Stomach (tissue), 4 donors: ENCODE measurements around the gene HMX1.

Source experiments
- POLR2A ChIP-seq, 4 donors: fragments of 450-650 bp; IDR thresholded peaks; one replicate each; pipeline ENCODE4 v1.6.1; 2016; ENCODE audit warnings: antibody characterized with exemption in 4 of 4, control low read depth in 2 of 4, mild to moderate bottlenecking in 1 of 4, moderate library complexity in 1 of 4
- TF ChIP-seq, protein P1 (sequence below), 7 experiments: fragments of 450-650 bp in 4 of 7; fragments of 200-600 bp in 3 of 7; sonication (generic) in 3 of 7; IDR thresholded peaks; one replicate each; pipeline ENCODE4 v1.5.1; 2016 to 2019; ENCODE audit warnings: antibody characterized with exemption in 7 of 7, control low read depth in 2 of 7, mild to moderate bottlenecking in 1 of 7

DNA sequence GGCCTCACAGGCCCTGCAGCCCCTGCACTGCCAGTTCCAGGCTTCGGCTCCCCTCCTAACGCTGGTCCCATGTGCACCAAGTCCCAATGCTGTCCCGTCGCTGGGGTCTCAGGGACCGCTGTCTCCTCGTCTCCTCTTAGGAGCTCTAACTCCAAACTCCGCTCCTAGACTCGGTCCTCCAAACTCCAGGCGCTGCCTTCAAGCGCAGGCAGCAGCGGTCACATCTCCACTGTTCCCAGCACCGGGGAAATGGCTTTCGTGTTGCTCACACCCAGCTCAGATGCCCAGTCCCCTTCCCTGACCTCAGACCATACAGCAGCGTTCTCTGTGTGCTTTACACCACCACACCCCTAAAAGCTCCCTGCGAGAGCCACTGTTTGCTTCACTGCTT, 19.6 kb upstream of the HMX1 start:
- TF ChIP-seq, protein P1, sequence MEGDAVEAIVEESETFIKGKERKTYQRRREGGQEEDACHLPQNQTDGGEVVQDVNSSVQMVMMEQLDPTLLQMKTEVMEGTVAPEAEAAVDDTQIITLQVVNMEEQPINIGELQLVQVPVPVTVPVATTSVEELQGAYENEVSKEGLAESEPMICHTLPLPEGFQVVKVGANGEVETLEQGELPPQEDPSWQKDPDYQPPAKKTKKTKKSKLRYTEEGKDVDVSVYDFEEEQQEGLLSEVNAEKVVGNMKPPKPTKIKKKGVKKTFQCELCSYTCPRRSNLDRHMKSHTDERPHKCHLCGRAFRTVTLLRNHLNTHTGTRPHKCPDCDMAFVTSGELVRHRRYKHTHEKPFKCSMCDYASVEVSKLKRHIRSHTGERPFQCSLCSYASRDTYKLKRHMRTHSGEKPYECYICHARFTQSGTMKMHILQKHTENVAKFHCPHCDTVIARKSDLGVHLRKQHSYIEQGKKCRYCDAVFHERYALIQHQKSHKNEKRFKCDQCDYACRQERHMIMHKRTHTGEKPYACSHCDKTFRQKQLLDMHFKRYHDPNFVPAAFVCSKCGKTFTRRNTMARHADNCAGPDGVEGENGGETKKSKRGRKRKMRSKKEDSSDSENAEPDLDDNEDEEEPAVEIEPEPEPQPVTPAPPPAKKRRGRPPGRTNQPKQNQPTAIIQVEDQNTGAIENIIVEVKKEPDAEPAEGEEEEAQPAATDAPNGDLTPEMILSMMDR (IDR thresholded peaks at IDR 0.05): no peak
- TF ChIP-seq POLR2A (IDR thresholded peaks at IDR 0.05): no peak
